A204.1 (cell line): ENCODE measurements around the gene FBXO4.

Source experiments
- FAIRE-seq: peaks from 2 replicates; lab custom pipeline; 2012; peaks lifted over from hg19 to GRCh38; lab: Jason Lieb, UNC

The FBXO4 gene, protein sequence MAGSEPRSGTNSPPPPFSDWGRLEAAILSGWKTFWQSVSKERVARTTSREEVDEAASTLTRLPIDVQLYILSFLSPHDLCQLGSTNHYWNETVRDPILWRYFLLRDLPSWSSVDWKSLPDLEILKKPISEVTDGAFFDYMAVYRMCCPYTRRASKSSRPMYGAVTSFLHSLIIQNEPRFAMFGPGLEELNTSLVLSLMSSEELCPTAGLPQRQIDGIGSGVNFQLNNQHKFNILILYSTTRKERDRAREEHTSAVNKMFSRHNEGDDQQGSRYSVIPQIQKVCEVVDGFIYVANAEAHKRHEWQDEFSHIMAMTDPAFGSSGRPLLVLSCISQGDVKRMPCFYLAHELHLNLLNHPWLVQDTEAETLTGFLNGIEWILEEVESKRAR

DNA sequence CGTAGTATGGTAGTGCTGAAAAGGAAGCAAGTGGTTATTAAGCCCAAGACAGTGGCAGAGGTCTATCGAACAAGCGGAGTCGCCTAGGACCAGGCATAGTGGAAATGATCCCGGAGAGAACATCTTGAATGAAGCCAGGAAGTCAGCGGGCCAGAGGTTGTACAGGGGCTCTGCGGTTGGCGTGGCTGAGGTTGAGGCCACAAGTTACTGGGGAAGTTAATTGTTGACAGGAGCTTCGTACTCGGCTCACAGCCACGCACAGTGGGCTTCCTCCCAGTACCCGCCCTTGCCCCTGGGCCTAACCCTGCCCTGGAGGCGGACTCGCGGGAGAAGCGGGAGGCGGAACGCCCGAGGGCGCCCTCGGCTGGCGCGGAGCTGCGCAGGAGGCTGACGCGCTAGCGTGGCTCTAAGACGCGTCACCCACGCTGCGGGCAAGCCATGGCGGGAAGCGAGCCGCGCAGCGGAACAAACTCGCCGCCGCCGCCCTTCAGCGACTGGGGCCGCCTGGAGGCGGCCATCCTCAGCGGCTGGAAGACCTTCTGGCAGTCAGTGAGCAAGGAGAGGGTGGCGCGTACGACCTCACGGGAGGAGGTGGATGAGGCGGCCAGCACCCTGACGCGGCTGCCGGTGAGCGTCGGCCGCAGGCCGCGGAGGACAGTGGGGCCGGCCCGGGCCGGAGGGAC is at the start of gene FBXO4:
Gene FBXO4 (plus strand): TSS at position 410 of the 683 bp plus-strand sequence. CDS start 29 bp downstream, at position 439.
- no peak for FAIRE-seq

DNA sequence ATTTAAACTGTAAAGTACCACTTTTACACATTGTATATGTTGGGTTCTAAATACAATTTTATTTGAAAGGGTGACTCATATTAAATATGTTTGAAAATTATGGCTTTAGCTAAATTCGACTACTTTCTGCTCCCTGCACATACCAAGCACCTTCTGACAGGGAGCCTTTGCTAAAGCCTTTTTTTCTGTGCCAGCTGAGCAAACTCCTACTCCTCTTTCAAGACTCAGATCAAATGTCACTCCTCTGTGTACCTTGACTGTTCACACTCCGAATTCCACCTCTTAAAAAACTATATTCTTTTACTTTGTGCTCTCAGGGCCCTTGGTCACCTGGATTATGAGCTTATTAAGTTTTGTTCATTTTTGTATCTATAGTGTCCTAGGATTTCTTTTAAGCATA is 48.4 kb upstream of the FBXO4 start:
- no peak for FAIRE-seq

DNA sequence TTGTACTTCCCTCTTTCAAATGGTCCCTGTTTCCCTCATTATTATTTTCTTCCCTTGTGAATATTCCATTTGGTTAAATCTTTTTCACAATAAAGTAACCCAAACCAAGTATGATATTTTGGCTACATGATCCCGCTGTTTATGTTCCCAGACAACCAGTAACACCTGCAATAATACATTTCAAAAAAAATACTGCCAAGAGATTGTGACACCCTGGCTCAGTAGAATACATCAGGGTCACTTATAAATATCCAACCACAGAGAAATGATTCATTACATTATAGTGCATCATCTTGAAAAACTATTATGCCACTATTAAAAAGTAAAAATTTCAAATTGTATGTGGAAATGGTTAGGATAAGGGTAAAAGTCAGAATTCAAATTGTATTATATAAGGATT is 47.7 kb upstream of the FBXO4 start:
- FAIRE-seq: no peak

DNA sequence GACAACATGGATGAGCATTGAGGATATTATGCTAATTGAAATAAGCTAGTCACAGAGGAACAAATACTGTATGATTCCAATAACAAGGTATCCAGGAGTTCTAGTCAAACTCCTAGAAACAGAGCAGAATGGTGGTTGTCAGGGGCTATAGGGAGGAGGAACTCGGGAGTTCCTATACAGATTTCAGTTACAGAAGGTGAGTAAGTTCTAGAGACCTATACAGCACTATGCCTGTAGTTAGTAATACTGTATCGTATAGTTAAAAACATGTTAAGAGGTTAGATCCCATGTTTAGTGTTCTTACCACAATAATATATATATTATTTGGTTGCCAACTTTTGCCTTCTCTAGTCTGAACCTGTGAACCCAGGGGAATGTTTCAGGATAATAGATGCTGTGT is 46.9 kb upstream of the FBXO4 start:
- FAIRE-seq: no peak

DNA sequence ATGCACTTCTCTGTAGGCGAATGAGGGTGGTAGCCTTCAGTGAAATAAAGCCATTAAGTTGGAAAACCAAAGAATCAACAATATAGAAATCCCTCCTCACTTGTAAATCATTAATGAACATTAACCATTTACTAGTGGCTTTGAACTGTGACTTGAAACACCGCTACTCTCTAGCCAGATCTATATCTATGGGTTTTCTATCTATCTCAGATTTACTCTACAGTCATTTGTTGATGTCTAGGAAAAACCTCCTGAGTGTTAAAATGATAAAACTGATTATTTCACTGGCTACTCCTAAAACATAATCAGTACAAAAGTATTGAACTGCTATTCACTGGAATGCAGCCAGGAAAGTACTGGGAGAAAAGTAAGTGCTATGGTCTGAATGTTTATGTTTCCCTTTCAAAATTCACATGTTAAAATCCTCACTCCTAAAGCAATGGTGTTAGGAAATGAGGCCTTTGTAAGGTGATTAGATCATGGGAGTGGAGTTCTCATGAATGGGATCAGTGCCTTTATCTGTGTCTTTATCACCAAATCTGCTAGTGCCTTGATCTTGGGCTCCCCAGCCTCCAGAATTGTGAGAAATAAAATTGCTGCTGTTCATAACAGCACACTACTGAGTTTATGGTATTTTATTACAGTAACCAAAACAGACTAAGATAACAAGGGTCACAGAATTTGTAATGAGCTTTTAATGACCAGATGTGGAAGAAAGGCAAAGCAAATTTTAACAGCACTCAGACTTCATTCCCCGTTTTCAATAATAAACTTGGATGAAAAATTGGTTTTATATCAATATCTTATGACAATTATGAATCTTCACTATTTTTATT is 46.2 kb upstream of the FBXO4 start:
- no peak for FAIRE-seq

DNA sequence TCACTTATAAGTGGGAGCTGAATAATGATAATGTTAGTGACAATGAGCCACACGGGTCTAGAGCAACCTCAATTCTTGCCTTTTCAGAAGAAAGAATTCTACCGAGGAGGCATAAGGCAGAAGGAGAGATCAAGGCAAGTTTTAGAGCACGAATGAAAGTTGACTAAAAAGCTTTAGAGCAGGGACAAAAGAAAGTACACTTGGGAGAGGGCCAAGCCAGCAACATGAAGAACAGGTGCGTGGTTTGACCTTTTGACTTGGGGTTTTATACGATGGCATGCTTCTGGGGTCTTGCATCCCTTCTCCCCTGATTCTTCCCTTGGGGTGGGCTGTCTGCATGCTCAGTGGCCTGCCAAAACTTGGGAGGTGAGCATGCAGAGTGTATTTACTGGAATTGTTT is 42.3 kb upstream of the FBXO4 start:
- no peak for FAIRE-seq

DNA sequence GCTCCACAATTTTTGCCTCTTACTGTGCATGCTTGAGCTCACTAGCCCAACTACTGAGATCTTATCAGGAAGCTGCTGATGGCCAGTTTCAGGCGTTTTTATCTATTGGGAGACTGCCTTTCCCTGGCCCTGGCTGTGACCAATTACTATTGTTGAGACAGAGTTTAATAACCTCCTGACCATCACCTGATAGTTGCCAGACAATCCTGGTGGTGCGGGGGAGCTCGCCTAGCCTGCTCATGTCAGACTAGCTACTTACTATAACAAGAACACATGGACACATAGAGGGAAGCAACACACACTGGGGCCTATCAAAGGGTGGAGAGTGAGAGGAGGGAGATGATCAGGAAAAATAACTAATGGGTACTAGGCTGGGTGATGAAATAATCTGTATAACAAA is 41.8 kb upstream of the FBXO4 start:
- FAIRE-seq: no peak

DNA sequence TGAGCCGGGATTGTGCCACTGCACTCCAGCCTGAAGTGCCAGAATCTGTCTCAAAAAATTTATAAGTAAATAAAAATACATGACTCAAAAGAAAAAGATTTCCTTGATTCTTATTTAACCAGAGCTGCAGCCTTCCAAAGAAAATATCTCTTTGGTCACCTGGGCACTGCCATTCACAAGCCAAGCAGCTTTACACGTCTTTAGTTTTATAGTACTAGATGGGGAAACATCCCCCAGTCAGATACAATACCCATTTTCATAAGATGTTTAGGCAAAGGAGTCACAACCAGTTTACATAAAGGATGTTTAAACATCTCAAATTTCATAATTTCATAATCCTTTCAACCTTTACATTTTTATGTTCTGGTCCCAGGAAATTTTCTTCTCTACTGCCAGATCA is 41.1 kb upstream of the FBXO4 start:
- no peak for FAIRE-seq

DNA sequence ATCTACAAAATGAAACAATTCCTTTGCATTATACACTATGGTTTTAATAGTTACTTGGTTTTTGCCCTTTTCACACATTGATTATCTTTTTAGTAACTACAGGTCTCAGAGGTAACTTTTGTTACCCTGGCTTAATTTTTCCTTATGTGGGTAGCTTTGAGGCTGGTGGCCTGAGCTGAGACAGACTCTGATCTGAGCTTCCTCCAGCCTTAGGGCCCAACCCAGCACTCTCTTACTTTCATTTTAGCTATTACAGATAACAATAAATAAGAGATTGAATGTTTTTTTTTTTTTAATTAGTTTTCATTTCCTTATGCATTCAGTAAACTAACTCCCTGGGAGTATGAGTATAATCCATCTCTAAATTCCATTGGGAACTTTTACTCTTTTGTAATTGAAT is 39.8 kb upstream of the FBXO4 start:
- FAIRE-seq: no peak

DNA sequence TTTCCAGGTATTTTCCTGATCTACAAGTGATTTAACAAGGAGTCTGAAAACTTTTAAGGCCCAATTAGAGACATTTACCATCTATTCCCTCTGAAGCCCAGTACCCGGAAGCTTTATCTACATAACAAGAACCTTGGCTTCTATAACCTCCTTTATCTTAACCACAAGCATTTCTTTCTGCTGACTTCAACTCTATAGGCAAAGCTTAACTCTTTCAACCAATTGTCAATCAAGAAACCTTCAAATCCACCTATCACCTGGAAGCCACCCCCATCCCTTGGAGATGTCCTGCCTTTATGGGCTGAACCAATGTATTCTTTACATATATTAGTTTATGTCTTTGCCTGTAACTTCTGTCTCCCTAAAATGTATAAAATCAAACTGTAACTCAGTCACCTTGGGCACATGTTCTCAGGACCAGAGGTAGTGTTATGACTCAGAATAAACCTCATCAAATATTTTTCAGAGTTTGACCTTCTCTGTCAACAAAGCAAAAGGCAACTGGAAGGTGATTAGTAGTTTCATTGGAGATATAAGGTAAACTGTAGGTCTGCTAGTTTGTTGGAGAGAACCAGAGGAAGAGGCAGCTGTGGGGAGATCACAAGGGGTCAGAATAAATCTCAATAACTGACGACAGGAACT is 33.9 kb upstream of the FBXO4 start:
- no peak for FAIRE-seq

DNA sequence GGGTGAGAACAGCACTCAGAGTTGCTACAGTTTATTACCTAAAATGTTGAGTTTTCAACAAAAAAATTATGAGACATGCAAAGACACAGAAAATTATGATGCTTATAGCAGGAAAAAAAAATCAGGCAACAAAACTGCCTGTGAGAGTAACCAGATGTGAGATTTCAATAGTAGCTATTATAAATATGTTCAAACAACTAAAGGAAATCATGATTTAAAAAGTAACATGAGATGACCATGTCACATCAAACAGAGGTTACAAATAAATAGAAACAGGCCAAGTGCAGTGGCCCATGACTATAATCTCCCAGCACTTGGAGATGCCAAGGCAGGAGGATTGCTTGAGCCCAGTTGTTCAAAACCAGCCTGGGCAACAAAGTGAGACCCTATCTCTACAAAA is 33.0 kb upstream of the FBXO4 start:
- no peak for FAIRE-seq

DNA sequence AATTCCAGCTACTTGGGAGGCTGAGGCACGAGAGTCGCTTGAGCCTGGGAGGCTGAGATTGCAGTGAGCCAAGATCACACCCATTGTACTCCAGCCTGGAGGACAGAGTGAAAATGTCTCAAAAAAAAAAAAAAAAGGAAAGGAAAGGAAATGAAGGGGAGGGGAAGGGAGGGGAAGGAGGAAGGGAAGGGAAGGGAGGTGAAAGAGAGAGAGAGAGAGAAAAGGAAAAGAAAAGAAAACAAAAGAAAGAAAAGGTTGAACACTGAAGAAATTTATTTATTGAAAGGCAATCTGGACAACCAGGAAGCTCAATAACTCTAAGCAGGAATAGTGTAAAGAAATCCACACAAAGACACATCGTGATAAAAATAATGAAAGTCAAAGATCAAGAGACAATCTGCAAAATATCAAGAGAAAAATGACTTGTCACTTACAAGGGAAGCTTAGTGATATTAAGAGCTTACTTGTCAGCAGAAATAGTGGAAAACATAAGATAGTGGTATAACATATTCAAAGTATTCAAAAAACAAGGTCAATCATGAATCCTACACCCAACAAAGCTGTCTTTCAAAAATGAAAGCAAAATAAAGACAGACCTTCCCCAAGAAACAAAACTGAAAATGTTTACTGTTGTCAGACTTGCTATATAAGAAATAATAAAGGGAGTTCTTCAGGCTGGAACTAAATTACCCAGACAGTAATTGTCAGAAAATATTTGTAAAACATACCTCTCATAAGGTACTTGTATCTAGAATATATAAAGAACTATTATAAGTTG is 31.8 kb upstream of the FBXO4 start:
- peak; percentile 43 for FAIRE-seq

DNA sequence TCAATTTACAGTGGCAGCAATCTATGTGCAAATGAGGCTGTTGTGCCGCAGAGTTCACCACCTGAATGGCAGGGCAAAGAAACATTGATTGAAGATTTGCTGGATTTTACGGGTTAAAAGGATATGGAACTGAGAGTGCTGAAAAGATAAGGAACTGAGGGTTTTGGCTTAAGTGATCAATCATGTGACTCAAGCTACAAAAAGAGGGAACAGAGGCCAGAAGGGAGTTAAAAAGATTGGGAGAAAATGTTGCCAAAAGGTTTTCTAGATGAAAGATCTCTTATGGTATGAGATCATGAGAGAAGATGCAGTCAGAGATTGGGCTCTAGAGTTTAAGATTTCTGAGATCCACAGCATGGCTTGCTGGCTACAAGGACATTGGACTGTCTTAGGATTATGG is 28.9 kb upstream of the FBXO4 start:
- no peak for FAIRE-seq

DNA sequence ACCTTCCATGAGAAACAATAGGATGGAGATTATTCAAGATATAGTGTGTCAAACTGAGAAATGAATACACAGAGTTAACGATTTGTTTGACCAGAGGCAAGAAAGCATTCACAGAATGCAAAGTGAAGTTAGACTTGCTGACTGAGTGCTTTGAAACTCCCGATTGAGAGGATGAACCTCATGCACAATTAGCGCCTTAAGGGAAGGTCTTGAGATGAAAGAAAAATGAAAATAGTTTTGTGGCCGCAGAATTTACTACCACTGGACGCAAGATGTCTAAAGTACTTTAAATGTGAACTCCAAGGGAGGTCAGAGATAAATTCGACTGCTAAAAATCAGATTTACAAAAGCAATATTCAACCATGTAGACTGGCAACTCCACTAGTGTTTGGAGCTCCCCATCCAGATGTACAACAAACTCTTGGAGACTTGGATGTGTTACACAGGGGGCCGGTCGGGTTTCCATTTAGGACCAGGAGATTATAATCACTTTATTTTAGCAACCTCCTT is 21.6 kb upstream of the FBXO4 start:
- FAIRE-seq: no peak

DNA sequence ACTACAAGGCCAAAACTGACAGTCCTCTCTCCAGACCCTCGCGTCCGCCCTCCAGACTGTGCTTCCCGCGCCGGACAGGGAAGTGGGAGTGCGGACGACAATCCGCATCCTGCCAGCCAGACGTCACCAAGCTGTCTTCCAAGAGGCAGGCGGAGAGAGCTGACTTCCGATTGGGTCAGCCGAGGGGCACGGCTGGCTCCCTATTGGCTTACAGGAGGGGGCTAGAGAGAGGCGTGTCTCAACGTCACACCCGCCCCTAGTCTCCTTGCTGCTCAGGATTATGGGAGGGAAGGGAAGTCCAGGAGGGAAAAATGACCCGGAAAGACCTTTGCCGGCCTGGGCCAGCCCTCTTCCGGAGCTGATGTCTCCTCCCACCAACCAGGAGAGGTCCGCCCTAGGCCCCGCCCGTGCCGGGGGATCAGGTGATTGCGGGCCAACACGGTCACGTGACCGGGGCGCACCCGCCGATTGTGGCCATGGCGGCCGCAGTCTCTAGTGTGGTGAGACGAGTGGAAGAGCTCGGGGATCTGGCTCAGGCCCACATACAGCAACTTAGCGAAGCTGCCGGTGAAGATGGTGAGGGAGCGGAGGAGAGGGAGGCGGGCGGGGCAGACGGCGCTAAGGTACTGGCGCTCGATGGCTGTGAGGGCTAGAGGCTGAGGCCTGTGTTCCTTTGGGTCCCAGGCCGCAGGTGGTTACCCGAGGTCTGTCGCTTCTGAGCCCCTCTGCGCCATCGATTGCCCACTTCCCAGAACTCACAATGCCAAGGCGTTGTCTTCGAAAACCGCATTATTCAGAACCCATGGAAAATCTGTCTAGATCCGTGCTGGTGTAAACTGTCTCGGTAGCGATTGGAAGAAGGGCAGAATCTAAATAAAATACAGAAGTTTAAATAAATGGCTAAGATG is 20.9 kb upstream of the FBXO4 start, which contains the start of gene RIMOC1:
Gene RIMOC1 (plus strand): TSS at position 453 of the 908 bp plus-strand sequence. CDS start 24 bp downstream, at position 477.
- FAIRE-seq: peak; percentile 99

DNA sequence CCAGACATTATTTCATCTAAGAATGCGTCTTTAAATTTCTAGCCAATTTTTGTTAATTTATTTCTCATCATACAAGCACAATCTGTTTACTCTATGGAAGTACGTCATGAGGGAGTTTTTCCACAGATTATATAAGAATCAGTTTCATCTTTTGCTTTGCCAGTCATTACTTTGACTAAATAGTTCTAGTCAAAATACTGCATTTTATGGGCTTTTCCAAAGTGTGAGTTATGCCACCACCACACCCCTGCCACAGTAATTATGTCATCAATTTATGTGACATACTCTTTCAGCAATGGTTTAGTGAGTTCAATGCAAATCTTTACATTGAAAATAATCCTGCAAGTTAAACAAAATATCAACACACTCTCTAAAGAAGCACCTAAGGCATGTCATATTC is 18.9 kb upstream of the FBXO4 start:
- no peak for FAIRE-seq

DNA sequence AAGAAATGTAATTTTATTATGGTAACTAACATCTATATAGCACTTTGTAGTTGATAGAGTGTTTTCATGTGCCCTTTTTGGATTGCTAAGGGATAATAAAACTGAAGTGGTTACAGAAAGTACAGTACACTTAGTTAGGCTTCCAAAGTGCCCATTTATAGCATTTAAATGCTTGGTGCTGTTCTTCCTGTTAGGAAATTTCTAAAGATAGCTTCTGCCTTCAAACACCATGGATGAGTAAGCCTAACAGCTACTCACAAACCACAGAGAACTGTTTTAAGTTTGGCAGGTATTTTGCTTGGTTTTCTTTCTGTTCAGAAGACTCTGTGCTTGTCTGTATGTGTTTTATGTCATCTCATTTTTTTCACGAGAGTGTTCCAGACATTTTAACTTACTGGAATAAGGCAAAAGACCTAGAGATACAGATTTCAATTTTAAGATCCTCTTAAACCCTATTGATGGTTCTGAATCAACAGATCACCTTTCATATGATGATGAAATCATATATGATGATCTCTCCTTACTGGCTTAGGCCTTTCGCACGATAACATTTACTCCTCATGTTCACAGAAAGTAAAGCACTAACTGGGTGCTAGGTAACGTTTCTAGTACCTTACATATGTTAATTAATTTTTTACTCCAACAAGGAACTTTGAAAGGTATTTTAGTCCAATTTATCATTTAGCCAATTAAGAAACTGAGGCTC is 16.6 kb upstream of the FBXO4 start:
- no peak for FAIRE-seq

DNA sequence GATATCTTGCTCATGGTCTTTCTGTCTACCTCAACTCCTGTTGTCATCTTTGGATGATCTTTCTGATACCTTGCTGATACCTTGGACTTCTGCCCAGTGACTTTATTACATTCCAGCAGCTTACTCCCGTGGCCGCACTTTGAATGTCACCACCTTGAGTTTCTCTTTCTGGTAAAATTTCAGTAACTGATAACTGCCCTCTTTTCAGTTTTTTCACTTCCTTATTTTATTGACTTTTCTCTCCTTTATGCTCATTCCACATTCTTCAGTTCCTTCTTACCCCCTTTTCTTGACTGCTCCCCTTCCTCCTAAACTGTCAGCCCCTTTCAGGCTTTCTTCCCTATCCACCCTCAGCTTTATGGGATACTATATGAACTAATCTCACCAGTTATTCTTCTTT is 7.0 kb upstream of the FBXO4 start:
- no peak for FAIRE-seq

DNA sequence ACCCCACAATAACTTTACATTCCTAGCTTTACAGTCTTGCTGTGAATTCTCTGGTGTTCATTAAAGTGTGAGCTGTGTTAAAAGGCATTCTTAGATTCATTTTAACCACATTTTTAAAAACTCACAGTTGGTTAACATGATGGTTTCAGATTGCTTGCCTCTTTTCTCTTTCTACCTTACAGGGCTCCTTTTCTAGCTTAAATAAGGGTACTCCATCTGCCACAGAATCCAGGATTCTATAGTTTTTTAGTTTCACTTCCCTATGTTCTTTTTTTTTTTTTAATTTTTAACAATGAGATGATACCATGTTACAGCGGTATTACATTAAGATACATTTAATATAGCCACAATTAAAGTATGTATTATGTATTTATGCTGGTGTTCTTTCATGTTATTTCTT is 3.9 kb upstream of the FBXO4 start:
- FAIRE-seq: no peak

DNA sequence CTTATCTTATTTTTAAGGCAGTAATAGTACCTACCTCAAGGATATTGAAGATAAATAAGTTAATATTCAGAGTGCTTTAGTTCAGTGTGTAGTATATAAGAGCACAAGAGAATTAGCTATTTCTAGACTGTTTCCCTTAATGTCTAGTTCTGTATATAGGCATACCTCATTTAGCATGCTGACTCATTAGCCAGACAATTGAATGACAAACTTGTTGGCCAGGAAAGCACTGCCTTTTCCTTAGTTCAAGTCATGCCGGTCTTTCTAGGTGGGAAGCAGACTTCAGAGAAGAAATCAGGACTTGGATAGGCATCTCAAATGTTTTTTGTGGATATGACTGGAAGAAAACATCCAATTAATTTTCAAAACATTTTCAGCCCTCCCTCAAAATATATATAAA is 3.2 kb upstream of the FBXO4 start:
- no peak for FAIRE-seq
